Fibroblast of mammary gland (primary cell): ENCODE results near the gene OTOP3.

ENCODE experiments used
- DNase-seq: peaks from one replicate; pipeline ENCODE4 v3.0.0-alpha.2; 2010; ENCODE audit warnings: low read depth
- H3K4me3 ChIP-seq: 2 replicates; pipeline ENCODE4 v1.5.1; 2011; ENCODE audit warnings: low read depth, mild to moderate bottlenecking, low read length, moderate library complexity; ENCODE audit not compliant: control insufficient read depth
- CTCF ChIP-seq: conservative IDR thresholded peaks from 2 replicates; pipeline ENCODE4 v1.5.1; 2011; ENCODE audit warnings: low read depth, low read length, inconsistent platforms; ENCODE audit not compliant: control insufficient read depth, insufficient read depth

OTOP3 gene

GRCh38 chr17:74935048-74935447 is 650 bp upstream of the OTOP3 start:
- no peak for DNase-seq
- no peak overlapping the region for H3K4me3 ChIP-seq
- no peak for TF ChIP-seq CTCF

GRCh38 chr17:74936470-74936799 is 737 bp downstream of the OTOP3 start:
- no peak for DNase-seq
- TF ChIP-seq CTCF: no peak
- no peak overlapping the region for H3K4me3 ChIP-seq

- no peak for TF ChIP-seq CTCF
- no peak for DNase-seq
- no peak overlapping the region for H3K4me3 ChIP-seq
These were observed 1.7 kb downstream of the OTOP3 start for GRCh38 chr17:74937064-74938051.

- no peak for TF ChIP-seq CTCF
- no peak overlapping the region for H3K4me3 ChIP-seq
These were observed 2.7 kb downstream of the OTOP3 start for GRCh38 chr17:74938194-74938950.

GRCh38 chr17:74939534-74939933 is 3.8 kb downstream of the OTOP3 start:
- H3K4me3 ChIP-seq: no peak overlapping the region
- no peak for TF ChIP-seq CTCF
- no peak for DNase-seq

More at GRCh38 chr17:74938194-74938950, 2.7 kb downstream of the OTOP3 start:
- no peak for DNase-seq

- H3K4me3 ChIP-seq: no peak overlapping the region
- TF ChIP-seq CTCF: no peak
These were observed 5.5 kb downstream of the OTOP3 start for GRCh38 chr17:74941128-74941725.

More at GRCh38 chr17:74941128-74941725, 5.5 kb downstream of the OTOP3 start:
- no peak for DNase-seq
